ENCODE results near the gene ZDHHC11B.

The ZDHHC11B gene

DNA sequence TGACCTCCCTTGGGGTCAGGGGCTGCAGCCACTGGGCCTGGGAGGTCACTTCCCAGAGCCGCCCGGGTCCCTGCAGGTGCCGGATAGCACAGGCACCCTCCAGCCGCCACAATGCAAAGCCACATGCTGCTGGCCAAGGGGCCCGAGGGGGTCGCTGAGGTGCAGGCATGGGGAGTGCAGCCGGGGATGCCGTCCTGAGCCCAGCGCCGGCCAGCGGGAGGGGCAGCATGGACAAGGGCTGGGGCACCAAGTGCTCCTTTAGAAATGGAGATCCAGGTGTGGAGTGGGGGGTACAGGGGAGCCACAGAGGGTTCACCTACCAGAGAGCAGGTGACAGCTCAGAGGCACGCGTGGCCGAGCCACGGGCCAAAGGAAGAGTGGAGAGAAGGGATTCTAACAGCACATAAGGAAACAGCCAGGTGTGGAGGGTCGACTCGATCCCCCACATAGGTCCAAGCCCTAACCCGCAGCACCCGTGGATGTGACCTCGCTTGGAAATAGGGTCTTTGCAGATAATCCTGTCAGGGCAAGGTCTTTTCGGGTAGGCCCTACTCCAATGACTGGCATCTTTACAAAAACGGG, 24.7 kb downstream of the ZDHHC11B start:
- TF ChIP-seq YY1 (IDR thresholded peaks at IDR 0.05; ENCODE audit: low read depth): no peak
- TF ChIP-seq NFIC (IDR thresholded peaks at IDR 0.05): no peak
- TF ChIP-seq, protein P1, sequence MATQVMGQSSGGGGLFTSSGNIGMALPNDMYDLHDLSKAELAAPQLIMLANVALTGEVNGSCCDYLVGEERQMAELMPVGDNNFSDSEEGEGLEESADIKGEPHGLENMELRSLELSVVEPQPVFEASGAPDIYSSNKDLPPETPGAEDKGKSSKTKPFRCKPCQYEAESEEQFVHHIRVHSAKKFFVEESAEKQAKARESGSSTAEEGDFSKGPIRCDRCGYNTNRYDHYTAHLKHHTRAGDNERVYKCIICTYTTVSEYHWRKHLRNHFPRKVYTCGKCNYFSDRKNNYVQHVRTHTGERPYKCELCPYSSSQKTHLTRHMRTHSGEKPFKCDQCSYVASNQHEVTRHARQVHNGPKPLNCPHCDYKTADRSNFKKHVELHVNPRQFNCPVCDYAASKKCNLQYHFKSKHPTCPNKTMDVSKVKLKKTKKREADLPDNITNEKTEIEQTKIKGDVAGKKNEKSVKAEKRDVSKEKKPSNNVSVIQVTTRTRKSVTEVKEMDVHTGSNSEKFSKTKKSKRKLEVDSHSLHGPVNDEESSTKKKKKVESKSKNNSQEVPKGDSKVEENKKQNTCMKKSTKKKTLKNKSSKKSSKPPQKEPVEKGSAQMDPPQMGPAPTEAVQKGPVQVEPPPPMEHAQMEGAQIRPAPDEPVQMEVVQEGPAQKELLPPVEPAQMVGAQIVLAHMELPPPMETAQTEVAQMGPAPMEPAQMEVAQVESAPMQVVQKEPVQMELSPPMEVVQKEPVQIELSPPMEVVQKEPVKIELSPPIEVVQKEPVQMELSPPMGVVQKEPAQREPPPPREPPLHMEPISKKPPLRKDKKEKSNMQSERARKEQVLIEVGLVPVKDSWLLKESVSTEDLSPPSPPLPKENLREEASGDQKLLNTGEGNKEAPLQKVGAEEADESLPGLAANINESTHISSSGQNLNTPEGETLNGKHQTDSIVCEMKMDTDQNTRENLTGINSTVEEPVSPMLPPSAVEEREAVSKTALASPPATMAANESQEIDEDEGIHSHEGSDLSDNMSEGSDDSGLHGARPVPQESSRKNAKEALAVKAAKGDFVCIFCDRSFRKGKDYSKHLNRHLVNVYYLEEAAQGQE (IDR thresholded peaks at IDR 0.05; ENCODE audit: low read depth): no peak
- TF ChIP-seq, protein P2, sequence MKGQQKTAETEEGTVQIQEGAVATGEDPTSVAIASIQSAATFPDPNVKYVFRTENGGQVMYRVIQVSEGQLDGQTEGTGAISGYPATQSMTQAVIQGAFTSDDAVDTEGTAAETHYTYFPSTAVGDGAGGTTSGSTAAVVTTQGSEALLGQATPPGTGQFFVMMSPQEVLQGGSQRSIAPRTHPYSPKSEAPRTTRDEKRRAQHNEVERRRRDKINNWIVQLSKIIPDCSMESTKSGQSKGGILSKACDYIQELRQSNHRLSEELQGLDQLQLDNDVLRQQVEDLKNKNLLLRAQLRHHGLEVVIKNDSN (IDR thresholded peaks at IDR 0.05): no peak
- no peak for TF ChIP-seq RAD21 (IDR thresholded peaks at IDR 0.05; ENCODE audit: low read depth)

DNA sequence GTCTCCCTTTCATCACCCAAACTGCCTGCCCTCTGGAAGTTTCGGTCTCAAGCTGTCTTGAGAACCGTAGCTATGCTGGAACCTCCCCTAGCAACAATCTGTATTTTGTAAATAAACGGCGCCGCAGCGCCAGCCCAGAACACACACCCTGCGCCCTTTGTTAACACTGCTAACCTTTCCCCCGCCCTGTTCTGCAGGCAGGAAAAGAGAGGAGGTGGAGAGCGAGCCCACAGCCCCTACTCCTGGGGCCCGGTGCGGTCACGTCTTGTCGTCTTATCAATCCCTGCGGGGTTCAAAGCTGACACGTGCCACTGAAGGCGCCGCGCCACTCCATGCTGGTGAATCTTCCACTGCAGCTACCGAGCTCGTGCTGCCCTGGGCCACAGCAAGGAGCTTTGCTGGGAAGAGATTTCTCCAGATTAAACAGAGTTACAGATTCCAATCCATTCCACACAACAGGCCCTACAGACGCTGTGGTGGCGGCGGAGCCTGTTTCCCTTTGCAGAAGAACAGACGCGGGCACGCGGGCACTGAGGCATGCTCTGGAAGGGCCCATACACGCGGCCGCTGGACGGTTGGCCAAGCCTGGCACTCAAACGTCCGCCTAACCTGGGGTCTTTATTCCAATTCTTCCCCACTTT, 25.3 kb downstream of the ZDHHC11B start:
- TF ChIP-seq EGR1 (IDR thresholded peaks at IDR 0.05): no peak
- no peak for TF ChIP-seq FOXM1 (IDR thresholded peaks at IDR 0.05; ENCODE audit: borderline replicate concordance, low read depth)
- TF ChIP-seq, protein P3, sequence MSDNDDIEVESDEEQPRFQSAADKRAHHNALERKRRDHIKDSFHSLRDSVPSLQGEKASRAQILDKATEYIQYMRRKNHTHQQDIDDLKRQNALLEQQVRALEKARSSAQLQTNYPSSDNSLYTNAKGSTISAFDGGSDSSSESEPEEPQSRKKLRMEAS (IDR thresholded peaks at IDR 0.05): no peak
- no peak for TF ChIP-seq ZBTB7A (IDR thresholded peaks at IDR 0.05; ENCODE audit: low read depth)
- no peak for TF ChIP-seq CEBPB (IDR thresholded peaks at IDR 0.05)

DNA sequence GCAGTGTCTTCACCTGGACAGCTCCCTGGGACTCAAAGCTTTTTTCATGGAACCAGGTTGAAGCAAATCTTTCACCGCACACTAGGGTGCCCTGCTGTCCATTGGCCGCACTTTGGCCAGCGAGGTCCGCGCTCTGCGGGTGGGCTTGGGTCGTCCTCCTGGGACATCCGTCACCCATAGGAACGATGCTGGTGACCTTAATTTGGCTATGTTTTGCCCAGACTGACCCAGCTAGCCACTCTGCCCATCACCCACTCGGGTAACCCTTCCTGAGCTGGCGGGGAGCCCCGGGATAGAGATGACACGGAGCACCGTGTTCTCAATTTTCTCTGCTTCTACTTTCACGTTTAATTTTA, 25.9 kb downstream of the ZDHHC11B start:
- TF ChIP-seq, protein P1 (IDR thresholded peaks at IDR 0.05; ENCODE audit: low read depth): peak; percentile 5; the same call in 1 of the 2 replicates
- TF ChIP-seq TCF12 (IDR thresholded peaks at IDR 0.05; ENCODE audit: low read depth): no peak

DNA sequence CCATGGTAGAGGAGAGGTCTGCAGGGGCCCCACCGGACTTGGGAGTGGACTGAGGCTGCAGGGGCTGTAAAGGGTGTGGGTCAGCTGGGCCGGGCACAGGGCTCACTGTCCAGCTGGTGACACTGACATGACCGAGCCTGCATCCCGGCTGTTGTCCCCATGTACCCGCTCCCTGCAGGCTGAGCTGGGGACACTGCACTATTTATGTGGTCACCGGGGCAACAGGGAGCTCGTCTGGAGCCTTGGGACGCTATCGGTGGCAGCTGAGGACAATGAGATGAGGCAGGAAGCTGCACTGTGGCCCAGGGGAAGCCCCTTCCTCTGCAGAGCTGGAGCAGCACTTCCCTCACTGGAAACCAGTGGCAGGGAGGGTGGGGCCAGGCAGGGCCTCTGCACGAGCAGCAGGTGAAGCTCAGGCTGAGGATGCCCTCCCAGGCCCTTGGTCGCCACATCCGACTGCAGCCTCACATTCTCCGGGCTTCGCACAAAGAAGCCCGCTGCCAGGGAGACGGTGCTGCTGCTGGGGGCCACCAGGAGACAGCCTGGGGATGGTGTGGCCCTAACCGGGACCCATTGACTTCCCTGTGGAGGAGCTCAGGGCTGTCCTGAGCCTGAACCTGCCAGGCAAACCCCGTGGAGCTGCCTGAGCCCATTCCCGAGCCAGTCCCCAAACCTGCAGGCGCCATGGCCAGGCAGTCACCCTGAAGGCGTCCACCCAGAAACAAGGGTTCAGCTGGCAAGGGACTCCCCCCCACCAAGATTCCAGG, 26.4 kb downstream of the ZDHHC11B start:
- TF ChIP-seq, protein P2 (IDR thresholded peaks at IDR 0.05): no peak
- TF ChIP-seq ZBTB7A (IDR thresholded peaks at IDR 0.05; ENCODE audit: low read depth) (no peak), FOXM1 (IDR thresholded peaks at IDR 0.05; ENCODE audit: borderline replicate concordance, low read depth) (no peak), EP300 (IDR thresholded peaks at IDR 0.05; ENCODE audit: borderline replicate concordance) (no peak), CEBPB (IDR thresholded peaks at IDR 0.05) (no peak), TCF12 (IDR thresholded peaks at IDR 0.05; ENCODE audit: low read depth) (no peak), YY1 (IDR thresholded peaks at IDR 0.05; ENCODE audit: low read depth) (no peak), TEAD4 (IDR thresholded peaks at IDR 0.05) (no peak), RAD21 (IDR thresholded peaks at IDR 0.05; ENCODE audit: low read depth) (no peak), EGR1 (IDR thresholded peaks at IDR 0.05) (no peak), TAF1 (IDR thresholded peaks at IDR 0.05; ENCODE audit: low read depth) (no peak), NFIC (IDR thresholded peaks at IDR 0.05) (no peak)
- TF ChIP-seq, protein P3 (IDR thresholded peaks at IDR 0.05): no peak
- TF ChIP-seq, protein P1 (IDR thresholded peaks at IDR 0.05; ENCODE audit: low read depth): no peak
